KMS-11 (cell line): ENCODE data around the gene GPLD1.
A peak's percentile ranks its signal among the peaks of the same experiment; 100 is the strongest.

ENCODE experiments used
- H2AFZ ChIP-seq: fragments of 200-600 bp; sonication (generic); 2 replicates; pipeline ENCODE4 v1.6.1; 2016; ENCODE audit warnings: antibody characterized with exemption, mixed run types, low read depth
- H3K27ac ChIP-seq: fragments of 200-600 bp; sonication (generic); 2 replicates; pipeline ENCODE4 v1.6.1; 2016; ENCODE audit warnings: mild to moderate bottlenecking, mixed run types
- H3K27me3 ChIP-seq: fragments of 200-600 bp; sonication (generic); 2 replicates; pipeline ENCODE4 v1.6.1; 2017; ENCODE audit warnings: mild to moderate bottlenecking, low read depth, mixed run types, moderate library complexity; ENCODE audit not compliant: insufficient read depth
- H3K36me3 ChIP-seq: fragments of 200-600 bp; sonication (generic); 2 replicates; pipeline ENCODE4 v1.6.1; 2017; ENCODE audit warnings: mild to moderate bottlenecking, mixed run types; ENCODE audit not compliant: insufficient read depth
- H3K4me1 ChIP-seq: fragments of 200-600 bp; sonication (generic); 2 replicates; pipeline ENCODE4 v1.6.1; 2016; ENCODE audit warnings: mild to moderate bottlenecking, low read depth, mixed run types; ENCODE audit not compliant: poor library complexity, severe bottlenecking
- H3K4me2 ChIP-seq: fragments of 200-600 bp; sonication (generic); 2 replicates; pipeline ENCODE4 v1.7.0; 2016; ENCODE audit warnings: mild to moderate bottlenecking, mixed run types
- H3K4me3 ChIP-seq: fragments of 200-600 bp; sonication (generic); IDR thresholded peaks from 2 replicates; pipeline ENCODE4 v1.6.1; 2017; ENCODE audit warnings: low read depth, low read length, mixed read lengths; ENCODE audit not compliant: insufficient read depth
- H3K79me2 ChIP-seq: fragments of 200-600 bp; sonication (generic); 2 replicates; pipeline ENCODE4 v1.6.1; 2016; ENCODE audit warnings: low read depth, mixed run types; ENCODE audit not compliant: insufficient read depth
- H3K9ac ChIP-seq: fragments of 200-600 bp; sonication (generic); 2 replicates; pipeline ENCODE4 v1.6.1; 2016; ENCODE audit warnings: mild to moderate bottlenecking, mixed run types
- H4K20me1 ChIP-seq: fragments of 200-600 bp; sonication (generic); 2 replicates; pipeline ENCODE4 v1.6.1; 2016; ENCODE audit warnings: mild to moderate bottlenecking, mixed run types; ENCODE audit not compliant: insufficient read depth
- CTCF ChIP-seq: fragments of 200-600 bp; sonication (generic); conservative IDR thresholded peaks from 2 replicates; pipeline ENCODE4 v1.6.1; 2017; ENCODE audit warnings: low read depth, mild to moderate bottlenecking, antibody characterized with exemption, low read length, moderate library complexity, mixed read lengths

Gene GPLD1

GRCh38 chr6:24524329-24524728 is 35.0 kb upstream of the GPLD1 start:
- Histone ChIP-seq H4K20me1 (no peaks in the 10 kb centered on the region), H3K9ac (no peak overlapping the region), H3K4me2 (no peak overlapping the region), H3K4me1 (peaks cover 23% of the 10 kb centered on the region), H3K4me3 (no peak overlapping the region), H3K27ac (no peak overlapping the region), H3K36me3 (no peaks in the 10 kb centered on the region), H3K79me2 (no peaks in the 10 kb centered on the region), H3K27me3 (no peaks in the 10 kb centered on the region), H2AFZ (no peak overlapping the region)
- no peak for TF ChIP-seq CTCF

GRCh38 chr6:24522228-24523176 is 33.1 kb upstream of the GPLD1 start:
- Histone ChIP-seq H3K4me3 (no peak overlapping the region), H3K36me3 (no peaks in the 10 kb centered on the region), H3K4me1 (peaks cover 34% of the 10 kb centered on the region), H4K20me1 (no peaks in the 10 kb centered on the region), H3K27ac (no peak overlapping the region), H3K79me2 (no peaks in the 10 kb centered on the region), H2AFZ (no peak overlapping the region), H3K27me3 (no peaks in the 10 kb centered on the region), H3K4me2 (peak overlapping the region; percentile 12; the same call in 1 of the 2 replicates), H3K9ac (no peak overlapping the region)
- TF ChIP-seq CTCF, result no peak

GRCh38 chr6:24520929-24521546 is 31.7 kb upstream of the GPLD1 start:
- no peaks in the 10 kb centered on the region for H3K36me3 ChIP-seq
- no peak overlapping the region for H3K27ac ChIP-seq
- H3K79me2 ChIP-seq, result no peaks in the 10 kb centered on the region
- peaks cover 37% of the 10 kb centered on the region for H3K4me1 ChIP-seq
- H3K27me3 ChIP-seq, result no peaks in the 10 kb centered on the region
- H3K4me3 ChIP-seq, result no peak overlapping the region
- TF ChIP-seq CTCF, result peak; percentile 78
- no peak overlapping the region for H3K4me2 ChIP-seq
- no peak overlapping the region for H3K9ac ChIP-seq
- H4K20me1 ChIP-seq, result no peaks in the 10 kb centered on the region
- no peak overlapping the region for H2AFZ ChIP-seq

GRCh38 chr6:24517659-24518543 is 28.5 kb upstream of the GPLD1 start:
- H3K27ac ChIP-seq, result peak overlapping the region; percentile 45; the same call in 1 of the 2 replicates
- H4K20me1 ChIP-seq, result no peaks in the 10 kb centered on the region
- H3K79me2 ChIP-seq, result no peaks in the 10 kb centered on the region
- no peak overlapping the region for H3K9ac ChIP-seq
- peak overlapping the region; percentile 70 for H3K4me2 ChIP-seq
- peak overlapping the region; percentile 22 for H2AFZ ChIP-seq
- H3K27me3 ChIP-seq, result no peaks in the 10 kb centered on the region
- peaks cover 49% of the 10 kb centered on the region for H3K4me1 ChIP-seq
- TF ChIP-seq CTCF, result no peak
- no peak overlapping the region for H3K4me3 ChIP-seq
- no peaks in the 10 kb centered on the region for H3K36me3 ChIP-seq
